Ovary (tissue), 9 donors: ENCODE measurements around the gene CASP9. TPM values are rescaled to one million over a fixed set of nuclear protein-coding genes. Genes with fewer than 3 reads are reported as not detected.

ENCODE experiments used
- DNase-seq, 5 donors: peaks; one replicate each; pipeline ENCODE4 v3.0.0-alpha.2; 2019 to 2020
- H3K27ac ChIP-seq, 2 donors: fragments of 200-600 bp; one replicate each; pipeline versions ENCODE4 v1.5.1 to v1.8.0; 2019 to 2022
- H3K27me3 ChIP-seq: fragments of 200-600 bp; one replicate; pipeline ENCODE4 v1.8.0; 2022
- H3K36me3 ChIP-seq: fragments of 200-600 bp; sonication (generic); one replicate; pipeline ENCODE4 v1.5.1; 2019
- H3K4me1 ChIP-seq: one replicate; pipeline ENCODE4 v1.8.1; 2013; ENCODE audit warnings: mild to moderate bottlenecking, moderate library complexity; ENCODE audit not compliant: insufficient read depth
- H3K4me3 ChIP-seq: fragments of 200-600 bp; sonication (generic); one replicate; pipeline ENCODE4 v1.5.1; 2017
- H3K9me3 ChIP-seq, 2 donors: fragments of 200-600 bp in 1 of 2; sonication (generic) in 1 of 2; one replicate each; pipeline versions ENCODE4 v1.5.1 to v1.8.1; 2013 to 2019; ENCODE audit warnings: mild to moderate bottlenecking in 1 of 2, moderate library complexity in 1 of 2
- CTCF ChIP-seq, 3 donors: fragments of 450-650 bp in 2 of 3; fragments of 200-600 bp in 1 of 3; IDR thresholded peaks; one replicate each; pipeline versions ENCODE4 v1.5.1 to v1.8.0; 2016 to 2022; ENCODE audit warnings: antibody characterized with exemption in 3 of 3, mild to moderate bottlenecking in 1 of 3
- EP300 ChIP-seq: sonication (generic); formaldehyde crosslinking; IDR thresholded peaks from one replicate; pipeline ENCODE4 v1.6.1; 2017; ENCODE audit warnings: antibody characterized with exemption
- POLR2A ChIP-seq: fragments of 450-650 bp; IDR thresholded peaks from one replicate; pipeline ENCODE4 v1.6.1; 2017; ENCODE audit warnings: antibody characterized with exemption, mild to moderate bottlenecking, moderate library complexity
- WGBS, 3 donors: extraction: QIAGEN DNeasy Blood & Tissue Kit in 1 of 3; methylation state at CpG; one replicate each; pipeline versions ENCODE4 v1.1.5 to v1.1.7; 2013 to 2017; 5-methylcytosine and 5-hydroxymethylcytosine counted together
- intact Hi-C, 4 donors: fragments of 100-400 bp; cut with DNase I; formaldehyde crosslinking; loops; one replicate each; pipeline versions ENCODE4 v1.11.0 to v1.15.1; 2022 to 2023
- polyA plus RNA-seq, 2 donors: library from polyadenylated mRNA; stranded (reverse); fragments of 200-250 nt in 1 of 2; fragments of 350-450 nt in 1 of 2; fragmentation: Illumina TruSeq in 1 of 2; extraction: RNeasy Lipid Tissue Mini Kit (QIAGEN cat#74804) in 1 of 2; gene quantifications; one replicate each; pipeline ENCODE4 v1.2.3, GENCODE V29; 2013 to 2014
- total RNA-seq, 7 donors: library from RNA; depleted of rRNA in 2 of 7; stranded (reverse); fragments of >200 nt in 2 of 7; fragmentation: NEBNext Ultra II Directional in 3 of 7; extraction: Animal tissue kit (Norgen Biotek cat#: 25700) in 3 of 7; gene quantifications; one replicate each; pipeline versions ENCODE4 v1.1.0 to v1.2.4, GENCODE V29; 2016 to 2023
- donor health status: DM: no; HTN: no; CAD: no; lungs with moderate emphysema.
- donor health status: DM: no; HTN: no; CAD: no.
- donor health status: Bipolar disorder and iron deficiency.
- donor health status: DM: yes; HTN: yes; CAD: no.
- donor health status: DM: no; HTN: no; CAD: no.
- donor health status: DM: yes; HTN: yes; CAD: no.

Gene CASP9
- total and polyA plus RNA-seq, 9 donors: 13.4 to 62.0 (median 35.5) TPM

DNA sequence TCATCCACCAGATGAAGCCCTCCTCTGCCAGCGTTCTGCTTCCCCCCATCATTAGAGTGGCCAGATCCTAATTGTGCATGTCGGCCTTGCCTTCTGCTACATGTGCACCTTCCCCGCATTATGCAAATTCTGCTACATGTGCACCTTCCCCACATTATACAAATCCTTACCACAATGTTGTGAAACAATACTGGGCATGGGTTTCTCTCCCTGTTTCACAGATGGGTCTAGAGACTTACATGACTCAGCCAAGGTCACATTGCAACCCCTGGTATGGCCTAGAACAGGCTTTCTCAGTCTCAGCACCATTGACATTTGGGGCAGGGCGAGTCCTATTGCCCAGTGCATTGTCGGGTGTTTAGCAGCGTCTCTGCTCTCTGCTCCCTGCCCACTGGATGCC is 68.5 kb downstream of the CASP9 start:
- no peak overlapping the region for H3K27ac ChIP-seq
- no peaks in the 10 kb centered on the region for H3K27me3 ChIP-seq
- no peaks in the 10 kb centered on the region for H3K4me1 ChIP-seq
- H3K36me3 ChIP-seq: no peaks in the 10 kb centered on the region
- H3K4me3 ChIP-seq: no peak overlapping the region
- TF ChIP-seq EP300: no peak
- TF ChIP-seq POLR2A: no peak
- no peak for TF ChIP-seq CTCF (IDR thresholded peaks at IDR 0.05)
- DNase-seq: no peak
- H3K9me3 ChIP-seq: no peaks in the 10 kb centered on the region
- intact Hi-C loops: no loop called here
- 90 to 95% (median 94%) methylated on average over 6 of the region's 6 CpGs for WGBS, 3 donors

DNA sequence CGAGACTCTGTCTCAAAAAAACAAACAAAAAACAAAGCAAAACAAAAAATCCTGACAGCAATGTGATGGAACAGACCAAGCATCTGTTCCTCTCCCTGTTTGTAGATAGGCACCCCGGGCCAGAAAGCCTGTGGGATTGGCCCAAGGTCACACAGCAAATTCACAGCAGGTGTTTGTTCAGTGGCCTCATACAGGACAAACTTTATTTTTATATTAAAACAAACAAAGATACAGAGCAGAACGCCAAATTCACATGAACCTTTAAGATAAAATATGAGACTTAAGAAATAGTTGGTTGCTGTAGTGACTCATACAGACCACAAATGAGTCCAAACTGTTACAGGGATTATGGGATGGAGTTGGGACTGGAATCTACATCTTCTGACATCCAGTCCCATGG is 69.8 kb downstream of the CASP9 start:
- TF ChIP-seq POLR2A: no peak
- TF ChIP-seq CTCF (IDR thresholded peaks at IDR 0.05): no peak
- TF ChIP-seq EP300: no peak
- Histone ChIP-seq H3K36me3 (no peaks in the 10 kb centered on the region), H3K9me3 (no peaks in the 10 kb centered on the region), H3K4me3 (no peak overlapping the region), H3K27me3 (no peaks in the 10 kb centered on the region), H3K27ac (no peak overlapping the region), H3K4me1 (no peaks in the 10 kb centered on the region)
- intact Hi-C loops: no loop called here
- 21 to 35% (median 24%) methylated on average over 3 of the region's 3 CpGs for WGBS, 3 donors
- no peak for DNase-seq

GRCh38 chr1:15453734-15454133 is 70.3 kb downstream of the CASP9 start:
- H3K27me3 ChIP-seq: no peaks in the 10 kb centered on the region
- H3K27ac ChIP-seq: no peak overlapping the region
- no peaks in the 10 kb centered on the region for H3K36me3 ChIP-seq
- no peak for TF ChIP-seq POLR2A
- no peak for TF ChIP-seq EP300
- TF ChIP-seq CTCF (IDR thresholded peaks at IDR 0.05): no peak
- intact Hi-C loops: no loop called here
- 45 to 64% (median 51%) methylated on average over 11 of the region's 11 CpGs for WGBS, 3 donors
- H3K4me1 ChIP-seq: no peaks in the 10 kb centered on the region
- no peaks in the 10 kb centered on the region for H3K9me3 ChIP-seq
- H3K4me3 ChIP-seq: no peak overlapping the region
- no peak for DNase-seq

- TF ChIP-seq POLR2A: no peak
- TF ChIP-seq EP300: no peak
- no peak for TF ChIP-seq CTCF (IDR thresholded peaks at IDR 0.05)
- WGBS, 3 donors: 46 to 57% (median 49%) methylated on average over 10 of the region's 10 CpGs
- Histone ChIP-seq H3K27me3 (no peaks in the 10 kb centered on the region), H3K36me3 (no peaks in the 10 kb centered on the region), H3K4me3 (no peak overlapping the region), H3K27ac (no peak overlapping the region), H3K4me1 (no peaks in the 10 kb centered on the region), H3K9me3 (no peaks in the 10 kb centered on the region)
- DNase-seq: no peak
- intact Hi-C loops: no loop called here
These were observed 71.0 kb downstream of the CASP9 start for GRCh38 chr1:15452866-15453571.
